Neural cell (in vitro differentiated cells): Measurements from ENCODE around the gene CADPS2. TPM values are rescaled to one million over a fixed set of nuclear protein-coding genes. Genes with fewer than 3 reads are reported as not detected.

Experiments
- H2AFZ ChIP-seq: fragments of 200-600, 300-800 bp; sonication (generic), shearing (Covaris generic); 2 replicates; pipeline ENCODE4 v1.6.0; 2014; ENCODE audit warnings: low read depth, mild to moderate bottlenecking, antibody characterized with exemption, low read length, moderate library complexity
- H3F3A ChIP-seq: fragments of 200-600 bp; shearing (Covaris generic); 2 replicates; pipeline ENCODE4 v1.6.1; 2016; ENCODE audit warnings: mild to moderate bottlenecking, moderate library complexity, mixed read lengths, antibody characterized with exemption, low read length; ENCODE audit not compliant: insufficient read depth, poor library complexity, severe bottlenecking
- H3K27ac ChIP-seq: fragments of 200-600, 300-800 bp; sonication (generic), shearing (Covaris generic); 2 replicates; pipeline ENCODE4 v1.5.1; 2014; ENCODE audit warnings: mild to moderate bottlenecking, low read length, moderate library complexity
- H3K27me3 ChIP-seq: fragments of 300-800, 200-600 bp; sonication (generic), shearing (Covaris generic); 2 replicates; pipeline ENCODE4 v1.6.0; 2014; ENCODE audit warnings: mild to moderate bottlenecking, low read depth, low read length, moderate library complexity; ENCODE audit not compliant: insufficient read depth
- H3K36me3 ChIP-seq: fragments of 300-800, 200-600 bp; sonication (generic), shearing (Covaris generic); 2 replicates; pipeline ENCODE4 v1.5.1; 2014; ENCODE audit warnings: mild to moderate bottlenecking, antibody characterized with exemption, low read length, moderate library complexity; ENCODE audit not compliant: insufficient read depth
- H3K4me2 ChIP-seq: fragments of 300-800, 200-600 bp; sonication (generic), shearing (Covaris generic); 2 replicates; pipeline ENCODE4 v1.6.0; 2014; ENCODE audit warnings: mild to moderate bottlenecking, low read length
- H3K4me3 ChIP-seq: fragments of 300-800, 200-600 bp; sonication (generic), shearing (Covaris generic); 2 replicates; pipeline ENCODE4 v1.5.1; 2014; ENCODE audit warnings: mild to moderate bottlenecking, low read length, moderate library complexity
- H3K79me2 ChIP-seq: fragments of 200-600 bp; shearing (Covaris generic); replicated peaks from 2 replicates; pipeline ENCODE4 v1.6.0; 2014; ENCODE audit warnings: mild to moderate bottlenecking, low read length, moderate library complexity; ENCODE audit not compliant: insufficient read depth
- H3K9ac ChIP-seq: fragments of 300-800, 200-600 bp; sonication (generic), shearing (Covaris generic); 2 replicates; pipeline ENCODE4 v1.6.1; 2016; ENCODE audit warnings: mild to moderate bottlenecking, low read length, mixed read lengths
- H3K9me2 ChIP-seq: fragments of 200-600 bp; shearing (Covaris generic); 2 replicates; pipeline ENCODE4 v1.6.1; 2016; ENCODE audit warnings: mild to moderate bottlenecking, low read length, mixed read lengths; ENCODE audit not compliant: insufficient read depth
- H3K9me3 ChIP-seq: fragments of 200-600, 300-800 bp; sonication (generic), shearing (Covaris generic); 2 replicates; pipeline ENCODE4 v1.6.1; 2016; ENCODE audit warnings: mild to moderate bottlenecking, mixed run types, low read length, moderate library complexity, mixed read lengths
- H4K20me1 ChIP-seq: fragments of 200-600 bp; shearing (Covaris generic); 2 replicates; pipeline ENCODE4 v1.6.1; 2016; ENCODE audit warnings: mild to moderate bottlenecking, mixed run types; ENCODE audit not compliant: insufficient read depth
- EP300 ChIP-seq: fragments of 450-650 bp; conservative IDR thresholded peaks from 2 replicates; pipeline ENCODE4 v1.6.1; 2014; ENCODE audit warnings: antibody characterized with exemption, mild to moderate bottlenecking, moderate library complexity; ENCODE audit not compliant: poor library complexity, severe bottlenecking
- EZH2 ChIP-seq: fragments of 200-600, 300-800 bp; shearing (Covaris generic), sonication (generic); IDR thresholded peaks from 2 replicates; pipeline ENCODE4 v1.6.1; 2014; ENCODE audit warnings: antibody characterized with exemption, low read length, borderline replicate concordance, mild to moderate bottlenecking; ENCODE audit not compliant: insufficient read depth, poor library complexity, severe bottlenecking
- MXI1 ChIP-seq: fragments of 450-650 bp; conservative IDR thresholded peaks from 2 replicates; pipeline ENCODE4 v1.6.1; 2014; ENCODE audit warnings: antibody characterized with exemption, mild to moderate bottlenecking; ENCODE audit not compliant: poor library complexity, severe bottlenecking
- POLR2AphosphoS5 ChIP-seq: IDR thresholded peaks from 2 replicates; pipeline ENCODE4 v1.6.1; 2012
- RAD21 ChIP-seq: fragments of 450-650 bp; conservative IDR thresholded peaks from 2 replicates; pipeline ENCODE4 v1.6.1; 2014; ENCODE audit warnings: antibody characterized with exemption, mild to moderate bottlenecking, moderate library complexity
- SMC3 ChIP-seq: fragments of 450-650 bp; conservative IDR thresholded peaks from 2 replicates; pipeline ENCODE4 v1.6.1; 2014; ENCODE audit warnings: antibody characterized with exemption, mild to moderate bottlenecking, moderate library complexity; ENCODE audit not compliant: poor library complexity
- TAF1 ChIP-seq: IDR thresholded peaks from 2 replicates; pipeline ENCODE4 v1.6.1; 2012; ENCODE audit warnings: low read depth
- polyA plus RNA-seq: library from polyadenylated mRNA; depleted of rRNA; stranded (reverse); fragments of >200 nt; gene quantifications from 2 replicates; pipeline ENCODE4 v1.2.3, GENCODE V29; 2014
- TF ChIP-seq, protein P1 (sequence below): IDR thresholded peaks from 2 replicates; pipeline ENCODE4 v1.6.1; 2012; ENCODE audit warnings: borderline replicate concordance
- TF ChIP-seq, protein P2 (sequence below): fragments of 450-650 bp; IDR thresholded peaks from 2 replicates; pipeline ENCODE4 v1.5.1; 2014; ENCODE audit warnings: antibody characterized with exemption, mild to moderate bottlenecking, moderate library complexity; ENCODE audit not compliant: poor library complexity, severe bottlenecking

The CADPS2 gene
- polyA plus RNA-seq, 1 donor from 2014 or later: 5.9 TPM

GRCh38 chr7:122402235-122402634 is 484.0 kb downstream of the CADPS2 start:
- no peak overlapping the region for H3K4me3 ChIP-seq
- TF ChIP-seq, protein P1, sequence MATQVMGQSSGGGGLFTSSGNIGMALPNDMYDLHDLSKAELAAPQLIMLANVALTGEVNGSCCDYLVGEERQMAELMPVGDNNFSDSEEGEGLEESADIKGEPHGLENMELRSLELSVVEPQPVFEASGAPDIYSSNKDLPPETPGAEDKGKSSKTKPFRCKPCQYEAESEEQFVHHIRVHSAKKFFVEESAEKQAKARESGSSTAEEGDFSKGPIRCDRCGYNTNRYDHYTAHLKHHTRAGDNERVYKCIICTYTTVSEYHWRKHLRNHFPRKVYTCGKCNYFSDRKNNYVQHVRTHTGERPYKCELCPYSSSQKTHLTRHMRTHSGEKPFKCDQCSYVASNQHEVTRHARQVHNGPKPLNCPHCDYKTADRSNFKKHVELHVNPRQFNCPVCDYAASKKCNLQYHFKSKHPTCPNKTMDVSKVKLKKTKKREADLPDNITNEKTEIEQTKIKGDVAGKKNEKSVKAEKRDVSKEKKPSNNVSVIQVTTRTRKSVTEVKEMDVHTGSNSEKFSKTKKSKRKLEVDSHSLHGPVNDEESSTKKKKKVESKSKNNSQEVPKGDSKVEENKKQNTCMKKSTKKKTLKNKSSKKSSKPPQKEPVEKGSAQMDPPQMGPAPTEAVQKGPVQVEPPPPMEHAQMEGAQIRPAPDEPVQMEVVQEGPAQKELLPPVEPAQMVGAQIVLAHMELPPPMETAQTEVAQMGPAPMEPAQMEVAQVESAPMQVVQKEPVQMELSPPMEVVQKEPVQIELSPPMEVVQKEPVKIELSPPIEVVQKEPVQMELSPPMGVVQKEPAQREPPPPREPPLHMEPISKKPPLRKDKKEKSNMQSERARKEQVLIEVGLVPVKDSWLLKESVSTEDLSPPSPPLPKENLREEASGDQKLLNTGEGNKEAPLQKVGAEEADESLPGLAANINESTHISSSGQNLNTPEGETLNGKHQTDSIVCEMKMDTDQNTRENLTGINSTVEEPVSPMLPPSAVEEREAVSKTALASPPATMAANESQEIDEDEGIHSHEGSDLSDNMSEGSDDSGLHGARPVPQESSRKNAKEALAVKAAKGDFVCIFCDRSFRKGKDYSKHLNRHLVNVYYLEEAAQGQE: no peak
- no peak for TF ChIP-seq MXI1
- no peak for TF ChIP-seq POLR2AphosphoS5
- no peak for TF ChIP-seq SMC3
- TF ChIP-seq, protein P2, sequence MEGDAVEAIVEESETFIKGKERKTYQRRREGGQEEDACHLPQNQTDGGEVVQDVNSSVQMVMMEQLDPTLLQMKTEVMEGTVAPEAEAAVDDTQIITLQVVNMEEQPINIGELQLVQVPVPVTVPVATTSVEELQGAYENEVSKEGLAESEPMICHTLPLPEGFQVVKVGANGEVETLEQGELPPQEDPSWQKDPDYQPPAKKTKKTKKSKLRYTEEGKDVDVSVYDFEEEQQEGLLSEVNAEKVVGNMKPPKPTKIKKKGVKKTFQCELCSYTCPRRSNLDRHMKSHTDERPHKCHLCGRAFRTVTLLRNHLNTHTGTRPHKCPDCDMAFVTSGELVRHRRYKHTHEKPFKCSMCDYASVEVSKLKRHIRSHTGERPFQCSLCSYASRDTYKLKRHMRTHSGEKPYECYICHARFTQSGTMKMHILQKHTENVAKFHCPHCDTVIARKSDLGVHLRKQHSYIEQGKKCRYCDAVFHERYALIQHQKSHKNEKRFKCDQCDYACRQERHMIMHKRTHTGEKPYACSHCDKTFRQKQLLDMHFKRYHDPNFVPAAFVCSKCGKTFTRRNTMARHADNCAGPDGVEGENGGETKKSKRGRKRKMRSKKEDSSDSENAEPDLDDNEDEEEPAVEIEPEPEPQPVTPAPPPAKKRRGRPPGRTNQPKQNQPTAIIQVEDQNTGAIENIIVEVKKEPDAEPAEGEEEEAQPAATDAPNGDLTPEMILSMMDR: no peak
- TF ChIP-seq TAF1: no peak
- no peak for TF ChIP-seq EZH2
- no peak for TF ChIP-seq EP300
- TF ChIP-seq RAD21: no peak
- no peaks in the 10 kb centered on the region for H3K9me3 ChIP-seq

GRCh38 chr7:122397381-122397780 is 488.9 kb downstream of the CADPS2 start:
- Histone ChIP-seq H3K27me3 (no peaks in the 10 kb centered on the region), H3K9ac (no peak overlapping the region), H4K20me1 (no peaks in the 10 kb centered on the region), H3K4me2 (no peak overlapping the region), H3K9me3 (no peaks in the 10 kb centered on the region), H2AFZ (no peak overlapping the region), H3F3A (no peaks in the 10 kb centered on the region), H3K36me3 (no peaks in the 10 kb centered on the region), H3K27ac (no peak overlapping the region), H3K4me3 (no peak overlapping the region), H3K79me2 (no peaks in the 10 kb centered on the region), H3K9me2 (no peaks in the 10 kb centered on the region)
- no peak for TF ChIP-seq MXI1
- TF ChIP-seq, protein P2: no peak
- TF ChIP-seq EZH2: no peak
- TF ChIP-seq RAD21: no peak
- TF ChIP-seq TAF1: no peak
- no peak for TF ChIP-seq POLR2AphosphoS5
- TF ChIP-seq, protein P1: no peak
- no peak for TF ChIP-seq SMC3
- TF ChIP-seq EP300: no peak

More at GRCh38 chr7:122402235-122402634, 484.0 kb downstream of the CADPS2 start:
- no peaks in the 10 kb centered on the region for H3K36me3 ChIP-seq
- no peak overlapping the region for H3K27ac ChIP-seq
- no peak overlapping the region for H3K9ac ChIP-seq
- H2AFZ ChIP-seq: no peak overlapping the region
- H3K9me2 ChIP-seq: no peaks in the 10 kb centered on the region
- no peaks in the 10 kb centered on the region for H3K79me2 ChIP-seq
- H3F3A ChIP-seq: no peaks in the 10 kb centered on the region
- H4K20me1 ChIP-seq: no peaks in the 10 kb centered on the region
- no peak overlapping the region for H3K4me2 ChIP-seq
- no peaks in the 10 kb centered on the region for H3K27me3 ChIP-seq
